ENCODE measurements around the gene OPRM1. TPM values are rescaled to one million over a fixed set of nuclear protein-coding genes. Genes with fewer than 3 reads are reported as not detected.
A peak's percentile ranks its signal among the peaks of the same experiment; 100 is the strongest.

The OPRM1 gene
- total RNA-seq, 1 experiment from 2014 or later, result not detected

GRCh38 chr6:154099211-154099610 lies 60.2 kb downstream of the OPRM1 start:
- no peaks in the 10 kb centered on the region for H3K27me3 ChIP-seq (ENCODE audit: control insufficient read depth, insufficient read depth, low read length)
- H3K36me3 ChIP-seq (replicated peaks; ENCODE audit: control insufficient read depth, insufficient read depth, low read length), result no peaks in the 10 kb centered on the region
- H3K4me3 ChIP-seq (ENCODE audit: insufficient read depth, low read depth, low read length), result no peak overlapping the region
- no peak for DNase-seq

GRCh38 chr6:154106251-154106650 lies 67.2 kb downstream of the OPRM1 start:
- no peak for DNase-seq
- Histone ChIP-seq H3K36me3 (replicated peaks; ENCODE audit: control insufficient read depth, insufficient read depth, low read length) (no peaks in the 10 kb centered on the region), H3K4me3 (ENCODE audit: insufficient read depth, low read depth, low read length) (no peak overlapping the region), H3K27me3 (ENCODE audit: control insufficient read depth, insufficient read depth, low read length) (no peaks in the 10 kb centered on the region)

GRCh38 chr6:154111025-154111424 lies 72.0 kb downstream of the OPRM1 start:
- Histone ChIP-seq H3K36me3 (replicated peaks; ENCODE audit: control insufficient read depth, insufficient read depth, low read length) (no peaks in the 10 kb centered on the region), H3K4me3 (ENCODE audit: insufficient read depth, low read depth, low read length) (no peak overlapping the region), H3K27me3 (ENCODE audit: control insufficient read depth, insufficient read depth, low read length) (no peaks in the 10 kb centered on the region)
- no peak for DNase-seq

GRCh38 chr6:154112181-154112809 lies 73.3 kb downstream of the OPRM1 start:
- Histone ChIP-seq H3K27me3 (ENCODE audit: control insufficient read depth, insufficient read depth, low read length) (no peaks in the 10 kb centered on the region), H3K4me3 (ENCODE audit: insufficient read depth, low read depth, low read length) (no peak overlapping the region), H3K36me3 (replicated peaks; ENCODE audit: control insufficient read depth, insufficient read depth, low read length) (no peaks in the 10 kb centered on the region)
- no peak for DNase-seq

- no peaks in the 10 kb centered on the region for H3K36me3 ChIP-seq (replicated peaks; ENCODE audit: control insufficient read depth, insufficient read depth, low read length)
Observed at GRCh38 chr6:154113392-154113791, 74.4 kb downstream of the OPRM1 start.

GRCh38 chr6:154117485-154117884 lies 78.4 kb downstream of the OPRM1 start:
- no peak for DNase-seq

More at GRCh38 chr6:154113392-154113791, 74.4 kb downstream of the OPRM1 start:
- Histone ChIP-seq H3K4me3 (ENCODE audit: insufficient read depth, low read depth, low read length) (no peak overlapping the region), H3K27me3 (ENCODE audit: control insufficient read depth, insufficient read depth, low read length) (no peaks in the 10 kb centered on the region)
- no peak for DNase-seq

GRCh38 chr6:154122195-154122925 lies 83.3 kb downstream of the OPRM1 start:
- H3K27me3 ChIP-seq (ENCODE audit: control insufficient read depth, insufficient read depth, low read length), result no peaks in the 10 kb centered on the region
- H3K36me3 ChIP-seq (replicated peaks; ENCODE audit: control insufficient read depth, insufficient read depth, low read length), result no peaks in the 10 kb centered on the region
- no peak overlapping the region for H3K4me3 ChIP-seq (ENCODE audit: insufficient read depth, low read depth, low read length)
- DNase-seq, result no peak

More at GRCh38 chr6:154117485-154117884, 78.4 kb downstream of the OPRM1 start:
- Histone ChIP-seq H3K27me3 (ENCODE audit: control insufficient read depth, insufficient read depth, low read length) (no peaks in the 10 kb centered on the region), H3K36me3 (replicated peaks; ENCODE audit: control insufficient read depth, insufficient read depth, low read length) (no peaks in the 10 kb centered on the region), H3K4me3 (ENCODE audit: insufficient read depth, low read depth, low read length) (no peak overlapping the region)

- DNase-seq, result no peak
- Histone ChIP-seq H3K27me3 (ENCODE audit: control insufficient read depth, insufficient read depth, low read length) (no peaks in the 10 kb centered on the region), H3K36me3 (replicated peaks; ENCODE audit: control insufficient read depth, insufficient read depth, low read length) (no peaks in the 10 kb centered on the region), H3K4me3 (ENCODE audit: insufficient read depth, low read depth, low read length) (no peak overlapping the region)
Observed at GRCh38 chr6:154123155-154123956, 84.3 kb downstream of the OPRM1 start.

GRCh38 chr6:154125421-154125820 lies 86.4 kb downstream of the OPRM1 start:
- Histone ChIP-seq H3K4me3 (ENCODE audit: insufficient read depth, low read depth, low read length) (no peak overlapping the region), H3K27me3 (ENCODE audit: control insufficient read depth, insufficient read depth, low read length) (no peaks in the 10 kb centered on the region), H3K36me3 (replicated peaks; ENCODE audit: control insufficient read depth, insufficient read depth, low read length) (no peaks in the 10 kb centered on the region)
- no peak for DNase-seq

- Histone ChIP-seq H3K36me3 (replicated peaks; ENCODE audit: control insufficient read depth, insufficient read depth, low read length) (no peaks in the 10 kb centered on the region), H3K27me3 (ENCODE audit: control insufficient read depth, insufficient read depth, low read length) (no peaks in the 10 kb centered on the region), H3K4me3 (ENCODE audit: insufficient read depth, low read depth, low read length) (no peak overlapping the region)
- peak; percentile 32 for DNase-seq
Observed at GRCh38 chr6:154127657-154128056, 88.6 kb downstream of the OPRM1 start.

GRCh38 chr6:154134471-154135147 lies 95.6 kb downstream of the OPRM1 start:
- Histone ChIP-seq H3K36me3 (replicated peaks; ENCODE audit: control insufficient read depth, insufficient read depth, low read length) (no peaks in the 10 kb centered on the region), H3K27me3 (ENCODE audit: control insufficient read depth, insufficient read depth, low read length) (no peaks in the 10 kb centered on the region), H3K4me3 (ENCODE audit: insufficient read depth, low read depth, low read length) (no peak overlapping the region)
- DNase-seq, result no peak

GRCh38 chr6:154138793-154139192 lies 99.8 kb downstream of the OPRM1 start:
- Histone ChIP-seq H3K36me3 (replicated peaks; ENCODE audit: control insufficient read depth, insufficient read depth, low read length) (no peaks in the 10 kb centered on the region), H3K4me3 (ENCODE audit: insufficient read depth, low read depth, low read length) (no peak overlapping the region), H3K27me3 (ENCODE audit: control insufficient read depth, insufficient read depth, low read length) (no peaks in the 10 kb centered on the region)
- DNase-seq, result no peak

GRCh38 chr6:154139892-154140291 lies 100.9 kb downstream of the OPRM1 start:
- H3K27me3 ChIP-seq (ENCODE audit: control insufficient read depth, insufficient read depth, low read length), result no peaks in the 10 kb centered on the region
- DNase-seq, result no peak
- H3K36me3 ChIP-seq (replicated peaks; ENCODE audit: control insufficient read depth, insufficient read depth, low read length), result no peaks in the 10 kb centered on the region
- H3K4me3 ChIP-seq (ENCODE audit: insufficient read depth, low read depth, low read length), result no peak overlapping the region

- no peak overlapping the region for H3K4me3 ChIP-seq (ENCODE audit: insufficient read depth, low read depth, low read length)
- H3K36me3 ChIP-seq (replicated peaks; ENCODE audit: control insufficient read depth, insufficient read depth, low read length), result no peaks in the 10 kb centered on the region
- no peaks in the 10 kb centered on the region for H3K27me3 ChIP-seq (ENCODE audit: control insufficient read depth, insufficient read depth, low read length)
- DNase-seq, result no peak
Observed at GRCh38 chr6:154140743-154141142, 101.7 kb downstream of the OPRM1 start.

Data from H7 (cell line).